Measurements from ENCODE around the gene CNPPD1. TPM values are rescaled to one million over a fixed set of nuclear protein-coding genes. Genes with fewer than 3 reads are reported as not detected.

CNPPD1 gene
- total and polyA plus RNA-seq, 2 of the 8 experiments (the other 6 are each of a cell fraction or from before 2014, with no cell fraction given), result 32.9 to 35.9 TPM

DNA sequence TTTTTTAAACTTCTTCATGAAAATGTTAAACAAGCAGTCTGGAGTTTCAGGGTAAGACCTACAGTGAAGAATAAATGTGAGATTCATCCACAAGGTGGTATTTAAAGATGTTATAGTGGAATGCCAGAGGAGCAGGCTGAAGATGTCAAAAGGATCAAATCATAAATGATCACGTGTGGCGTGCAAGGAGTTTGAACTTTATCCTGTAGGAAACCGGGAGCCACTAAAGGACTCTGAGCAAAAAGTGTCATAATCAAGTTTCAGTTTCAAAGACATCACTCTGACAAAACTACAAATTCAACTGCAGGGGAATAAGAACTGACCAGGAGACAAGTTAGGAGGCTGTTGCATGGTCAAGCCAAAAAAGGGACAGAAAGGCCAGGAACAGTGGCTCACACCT is 36.0 kb downstream of the CNPPD1 start (continued):
- TF ChIP-seq, protein P1, sequence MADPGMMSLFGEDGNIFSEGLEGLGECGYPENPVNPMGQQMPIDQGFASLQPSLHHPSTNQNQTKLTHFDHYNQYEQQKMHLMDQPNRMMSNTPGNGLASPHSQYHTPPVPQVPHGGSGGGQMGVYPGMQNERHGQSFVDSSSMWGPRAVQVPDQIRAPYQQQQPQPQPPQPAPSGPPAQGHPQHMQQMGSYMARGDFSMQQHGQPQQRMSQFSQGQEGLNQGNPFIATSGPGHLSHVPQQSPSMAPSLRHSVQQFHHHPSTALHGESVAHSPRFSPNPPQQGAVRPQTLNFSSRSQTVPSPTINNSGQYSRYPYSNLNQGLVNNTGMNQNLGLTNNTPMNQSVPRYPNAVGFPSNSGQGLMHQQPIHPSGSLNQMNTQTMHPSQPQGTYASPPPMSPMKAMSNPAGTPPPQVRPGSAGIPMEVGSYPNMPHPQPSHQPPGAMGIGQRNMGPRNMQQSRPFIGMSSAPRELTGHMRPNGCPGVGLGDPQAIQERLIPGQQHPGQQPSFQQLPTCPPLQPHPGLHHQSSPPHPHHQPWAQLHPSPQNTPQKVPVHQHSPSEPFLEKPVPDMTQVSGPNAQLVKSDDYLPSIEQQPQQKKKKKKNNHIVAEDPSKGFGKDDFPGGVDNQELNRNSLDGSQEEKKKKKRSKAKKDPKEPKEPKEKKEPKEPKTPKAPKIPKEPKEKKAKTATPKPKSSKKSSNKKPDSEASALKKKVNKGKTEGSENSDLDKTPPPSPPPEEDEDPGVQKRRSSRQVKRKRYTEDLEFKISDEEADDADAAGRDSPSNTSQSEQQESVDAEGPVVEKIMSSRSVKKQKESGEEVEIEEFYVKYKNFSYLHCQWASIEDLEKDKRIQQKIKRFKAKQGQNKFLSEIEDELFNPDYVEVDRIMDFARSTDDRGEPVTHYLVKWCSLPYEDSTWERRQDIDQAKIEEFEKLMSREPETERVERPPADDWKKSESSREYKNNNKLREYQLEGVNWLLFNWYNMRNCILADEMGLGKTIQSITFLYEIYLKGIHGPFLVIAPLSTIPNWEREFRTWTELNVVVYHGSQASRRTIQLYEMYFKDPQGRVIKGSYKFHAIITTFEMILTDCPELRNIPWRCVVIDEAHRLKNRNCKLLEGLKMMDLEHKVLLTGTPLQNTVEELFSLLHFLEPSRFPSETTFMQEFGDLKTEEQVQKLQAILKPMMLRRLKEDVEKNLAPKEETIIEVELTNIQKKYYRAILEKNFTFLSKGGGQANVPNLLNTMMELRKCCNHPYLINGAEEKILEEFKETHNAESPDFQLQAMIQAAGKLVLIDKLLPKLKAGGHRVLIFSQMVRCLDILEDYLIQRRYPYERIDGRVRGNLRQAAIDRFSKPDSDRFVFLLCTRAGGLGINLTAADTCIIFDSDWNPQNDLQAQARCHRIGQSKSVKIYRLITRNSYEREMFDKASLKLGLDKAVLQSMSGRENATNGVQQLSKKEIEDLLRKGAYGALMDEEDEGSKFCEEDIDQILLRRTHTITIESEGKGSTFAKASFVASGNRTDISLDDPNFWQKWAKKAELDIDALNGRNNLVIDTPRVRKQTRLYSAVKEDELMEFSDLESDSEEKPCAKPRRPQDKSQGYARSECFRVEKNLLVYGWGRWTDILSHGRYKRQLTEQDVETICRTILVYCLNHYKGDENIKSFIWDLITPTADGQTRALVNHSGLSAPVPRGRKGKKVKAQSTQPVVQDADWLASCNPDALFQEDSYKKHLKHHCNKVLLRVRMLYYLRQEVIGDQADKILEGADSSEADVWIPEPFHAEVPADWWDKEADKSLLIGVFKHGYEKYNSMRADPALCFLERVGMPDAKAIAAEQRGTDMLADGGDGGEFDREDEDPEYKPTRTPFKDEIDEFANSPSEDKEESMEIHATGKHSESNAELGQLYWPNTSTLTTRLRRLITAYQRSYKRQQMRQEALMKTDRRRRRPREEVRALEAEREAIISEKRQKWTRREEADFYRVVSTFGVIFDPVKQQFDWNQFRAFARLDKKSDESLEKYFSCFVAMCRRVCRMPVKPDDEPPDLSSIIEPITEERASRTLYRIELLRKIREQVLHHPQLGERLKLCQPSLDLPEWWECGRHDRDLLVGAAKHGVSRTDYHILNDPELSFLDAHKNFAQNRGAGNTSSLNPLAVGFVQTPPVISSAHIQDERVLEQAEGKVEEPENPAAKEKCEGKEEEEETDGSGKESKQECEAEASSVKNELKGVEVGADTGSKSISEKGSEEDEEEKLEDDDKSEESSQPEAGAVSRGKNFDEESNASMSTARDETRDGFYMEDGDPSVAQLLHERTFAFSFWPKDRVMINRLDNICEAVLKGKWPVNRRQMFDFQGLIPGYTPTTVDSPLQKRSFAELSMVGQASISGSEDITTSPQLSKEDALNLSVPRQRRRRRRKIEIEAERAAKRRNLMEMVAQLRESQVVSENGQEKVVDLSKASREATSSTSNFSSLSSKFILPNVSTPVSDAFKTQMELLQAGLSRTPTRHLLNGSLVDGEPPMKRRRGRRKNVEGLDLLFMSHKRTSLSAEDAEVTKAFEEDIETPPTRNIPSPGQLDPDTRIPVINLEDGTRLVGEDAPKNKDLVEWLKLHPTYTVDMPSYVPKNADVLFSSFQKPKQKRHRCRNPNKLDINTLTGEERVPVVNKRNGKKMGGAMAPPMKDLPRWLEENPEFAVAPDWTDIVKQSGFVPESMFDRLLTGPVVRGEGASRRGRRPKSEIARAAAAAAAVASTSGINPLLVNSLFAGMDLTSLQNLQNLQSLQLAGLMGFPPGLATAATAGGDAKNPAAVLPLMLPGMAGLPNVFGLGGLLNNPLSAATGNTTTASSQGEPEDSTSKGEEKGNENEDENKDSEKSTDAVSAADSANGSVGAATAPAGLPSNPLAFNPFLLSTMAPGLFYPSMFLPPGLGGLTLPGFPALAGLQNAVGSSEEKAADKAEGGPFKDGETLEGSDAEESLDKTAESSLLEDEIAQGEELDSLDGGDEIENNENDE (IDR thresholded peaks at IDR 0.05; ENCODE audit: insufficient replicate concordance, low read length), result no peak
- TF ChIP-seq GTF2F1 (IDR thresholded peaks at IDR 0.05; ENCODE audit: borderline replicate concordance, low read depth, low read length) (no peak), CTBP2 (IDR thresholded peaks at IDR 0.05; ENCODE audit: borderline replicate concordance, insufficient read depth, insufficient read length, low read length) (no peak), KDM1A (IDR thresholded peaks at IDR 0.05; ENCODE audit: borderline replicate concordance, low read length) (no peak), POLR2A (IDR thresholded peaks at IDR 0.05; ENCODE audit: control extremely low read depth in 1 of 2, low read depth in 2 of 2, low read length in 2 of 2) (no peak), BRCA1 (IDR thresholded peaks at IDR 0.05; ENCODE audit: low read depth, low read length) (no peak), YY1 (IDR thresholded peaks at IDR 0.05; ENCODE audit: low read depth, low read length) (no peak), EP300 (IDR thresholded peaks at IDR 0.05; ENCODE audit: borderline replicate concordance in 1 of 2, low read depth in 2 of 2, low read length in 2 of 2) (no peak), SAP30 (IDR thresholded peaks at IDR 0.05; ENCODE audit: insufficient read depth, insufficient replicate concordance, low read length) (no peak), POLR2AphosphoS5 (IDR thresholded peaks at IDR 0.05; ENCODE audit: low read depth, low read length) (no peak), NANOG (IDR thresholded peaks at IDR 0.05; ENCODE audit: insufficient read depth, low read depth, low read length, poor library complexity, severe bottlenecking) (no peak)

Measured in H1 (cell line).